ENCODE measurements around the gene PXDC1. TPM values are rescaled to one million over a fixed set of nuclear protein-coding genes. Genes with fewer than 3 reads are reported as not detected.

Gene PXDC1
- total and polyA plus RNA-seq, 8 donors: 1.2 to 90.1 (median 35.3) TPM

GRCh38 chr6:3737831-3738210 lies 13.7 kb downstream of the PXDC1 start:
- Histone ChIP-seq H3K36me3 (peaks cover 37 to 66% (median 60%) of the 10 kb centered on the region in 4 donors), H3K4me3 (no peak overlapping the region), H3K27me3 (no peaks in the 10 kb centered on the region), H3K27ac (no peak overlapping the region), H3K9me3 (peaks cover 0 to 6% (median 2%) of the 10 kb centered on the region in 4 donors), H3K4me1 (peaks cover 36 to 54% (median 44%) of the 10 kb centered on the region in 4 donors)
- intact Hi-C loops (cut with DNase I; ENCODE audit: low total_unique reads): loop anchor here (5.0 to 10.0 kb wide), 2 partner anchors 254 to 283 kb away; partner anchors contain the start of gene SLC22A23
- DNase-seq: no peak
- WGBS, 5 donors: 80 to 92% (median 91%) methylated on average over 12 of the region's 12 CpGs
- TF ChIP-seq POLR2A (IDR thresholded peaks at IDR 0.05) (no peak), CTCF (IDR thresholded peaks at IDR 0.05) (no peak), POLR2AphosphoS5 (IDR thresholded peaks at IDR 0.05) (no peak), EP300 (IDR thresholded peaks at IDR 0.05) (no peak)

- TF ChIP-seq CTCF (IDR thresholded peaks at IDR 0.05) (no peak), EP300 (IDR thresholded peaks at IDR 0.05) (no peak), POLR2A (IDR thresholded peaks at IDR 0.05) (no peak), POLR2AphosphoS5 (IDR thresholded peaks at IDR 0.05) (no peak)
- H3K4me1 ChIP-seq: peaks cover 37 to 54% (median 43%) of the 10 kb centered on the region in 4 donors
- no peak for DNase-seq
- H3K4me3 ChIP-seq: no peak overlapping the region
- intact Hi-C loops (cut with DNase I; ENCODE audit: low total_unique reads): loop anchor here (5.0 to 10.0 kb wide), 2 partner anchors 255 to 282 kb away; partner anchors contain the start of gene SLC22A23
- 83 to 92% (median 91%) methylated on average over 21 to 25 of the region's 25 CpGs for WGBS, 5 donors
- H3K27ac ChIP-seq: no peak overlapping the region
- peaks cover 37 to 68% (median 60%) of the 10 kb centered on the region in 4 donors for H3K36me3 ChIP-seq
- H3K9me3 ChIP-seq: peaks cover 0 to 6% (median 2%) of the 10 kb centered on the region in 4 donors
- H3K27me3 ChIP-seq: no peaks in the 10 kb centered on the region
Measured at GRCh38 chr6:3737149-3737830, 14.2 kb downstream of the PXDC1 start.

GRCh38 chr6:3735029-3735605 lies 16.4 kb downstream of the PXDC1 start:
- Histone ChIP-seq H3K27ac (no peak overlapping the region), H3K4me1 (peaks cover 18 to 37% (median 29%) of the 10 kb centered on the region in 4 donors), H3K36me3 (peaks cover 37 to 81% (median 77%) of the 10 kb centered on the region in 4 donors), H3K9me3 (peaks cover 0 to 6% (median 2%) of the 10 kb centered on the region in 4 donors), H3K27me3 (no peaks in the 10 kb centered on the region), H3K4me3 (no peak overlapping the region)
- TF ChIP-seq CTCF (IDR thresholded peaks at IDR 0.05): no peak
- no peak for TF ChIP-seq POLR2AphosphoS5 (IDR thresholded peaks at IDR 0.05)
- TF ChIP-seq EP300 (IDR thresholded peaks at IDR 0.05): no peak
- no peak for TF ChIP-seq POLR2A (IDR thresholded peaks at IDR 0.05)
- 97 to 99% (median 98%) methylated on average over 5 of the region's 5 CpGs for WGBS, 5 donors
- intact Hi-C loops (cut with DNase I; ENCODE audit: low total_unique reads): loop anchor here (5.0 to 10.0 kb wide), 2 partner anchors 257 to 280 kb away; partner anchors contain the start of gene SLC22A23
- DNase-seq: no peak

GRCh38 chr6:3734023-3734422 lies 17.5 kb downstream of the PXDC1 start:
- H3K4me1 ChIP-seq: peaks cover 9 to 26% (median 18%) of the 10 kb centered on the region in 4 donors
- H3K4me3 ChIP-seq: no peak overlapping the region
- intact Hi-C loops (cut with DNase I; ENCODE audit: low total_unique reads): loop anchor here (5.0 to 10.0 kb wide), 2 partner anchors 279 to 457 kb away; partner anchors contain the start of gene SLC22A23
- H3K27ac ChIP-seq: no peak overlapping the region
- H3K27me3 ChIP-seq: no peaks in the 10 kb centered on the region
- TF ChIP-seq POLR2AphosphoS5 (IDR thresholded peaks at IDR 0.05): no peak
- TF ChIP-seq POLR2A (IDR thresholded peaks at IDR 0.05): no peak
- no peak for TF ChIP-seq EP300 (IDR thresholded peaks at IDR 0.05)
- no peak for TF ChIP-seq CTCF (IDR thresholded peaks at IDR 0.05)
- no peak for DNase-seq
- H3K36me3 ChIP-seq: peaks cover 37 to 85% (median 82%) of the 10 kb centered on the region in 4 donors
- peaks cover 0 to 6% (median 2%) of the 10 kb centered on the region in 4 donors for H3K9me3 ChIP-seq
- WGBS, 5 donors: 83 to 91% (median 88%) methylated on average over 10 of the region's 10 CpGs

All from stomach (tissue), 9 donors.